ENCODE measurements around the gene STXBP1. TPM values are rescaled to one million over a fixed set of nuclear protein-coding genes. Genes with fewer than 3 reads are reported as not detected.

The STXBP1 gene
- total and polyA plus RNA-seq, 9 of the 15 experiments (the other 6 are each of a cell fraction or from before 2014, with no cell fraction given): 4.6 to 35.1 (median 9.7) TPM

GRCh38 chr9:127567730-127568617, 44.1 kb upstream of the STXBP1 start (continued):
- no peak for TF ChIP-seq CHD7 (IDR thresholded peaks at IDR 0.05; ENCODE audit: low read depth, low read length)

Measured in K562 (cell line).